Endothelial cell of umbilical vein (primary cell): ENCODE measurements around the gene KRTAP2-3. TPM values are rescaled to one million over a fixed set of nuclear protein-coding genes. Genes with fewer than 3 reads are reported as not detected.
"Not testable (repeated sequence)": the region's sequence is repeated elsewhere in the genome, so short reads cannot be mapped to it uniquely, and the experiment has no call there.

Experiments used
- BruUV-seq: library from RNA; stranded (reverse); fragments of 400-500 nt; replicated peaks from 2 replicates; lab custom pipeline; 2021; lab: Mats Ljungman, UMichigan
- CTCF ChIA-PET: fragments of 300-600, 350-600 bp; sonication (Branson Sonifier 250); formaldehyde crosslinking; loops from one replicate; lab custom pipeline; 2021; ENCODE audit warnings: antibody characterized with exemption, inconsistent platforms; lab: Charles Lee
- POLR2A ChIA-PET: fragments of 300-600, 350-600 bp; sonication (Branson Sonifier 250); formaldehyde crosslinking; loops from one replicate; lab custom pipeline; 2021; ENCODE audit warnings: antibody characterized with exemption, inconsistent platforms; lab: Charles Lee
- DNase-seq: peaks from one replicate; pipeline ENCODE4 v3.0.0-alpha.2; 2011; ENCODE audit warnings: low read depth, low spot score
- FAIRE-seq: peaks from 2 replicates; lab custom pipeline; 2011; peaks lifted over from hg19 to GRCh38; lab: Jason Lieb, UNC
- H2AFZ ChIP-seq: 2 replicates; pipeline ENCODE4 v1.6.0; 2012; ENCODE audit warnings: low read depth, low read length, control low read depth, inconsistent platforms
- H3K27ac ChIP-seq: 2 replicates; pipeline ENCODE4 v1.5.1; 2011; ENCODE audit warnings: low read depth, mild to moderate bottlenecking, control low read depth, low read length, moderate library complexity; ENCODE audit not compliant: insufficient read depth
- H3K27me3 ChIP-seq, 2 experiments: 2 replicates each; pipeline versions ENCODE4 v1.6.0 to v1.6.1; 2011; ENCODE audit warnings: low read length in 2 of 2, mixed read lengths in 1 of 2; ENCODE audit not compliant: control insufficient read depth in 2 of 2, insufficient read depth in 2 of 2
- H3K36me3 ChIP-seq, 2 experiments: 2 replicates in 1 of 2; 3 replicates in 1 of 2; pipeline ENCODE4 v1.5.1; 2011; ENCODE audit warnings: low read length in 2 of 2, mild to moderate bottlenecking in 1 of 2, moderate library complexity in 1 of 2; ENCODE audit not compliant: control insufficient read depth in 2 of 2, insufficient read depth in 2 of 2; ENCODE audit errors: extremely low read depth in 1 of 2
- H3K4me1 ChIP-seq: 3 replicates; pipeline ENCODE4 v1.5.1; 2011; ENCODE audit warnings: mild to moderate bottlenecking, low read length; ENCODE audit not compliant: control insufficient read depth, insufficient read depth; ENCODE audit errors: extremely low read depth
- H3K4me2 ChIP-seq: 2 replicates; pipeline ENCODE4 v1.6.1; 2011; ENCODE audit warnings: low read length, control low read depth, mixed read lengths; ENCODE audit not compliant: insufficient read depth
- H3K4me3 ChIP-seq, 3 experiments: fragments of 200-600 bp in 1 of 3; sonication (generic), shearing (Covaris generic) in 1 of 3; replicated peaks in 1 of 3; 2 replicates each; pipeline ENCODE4 v1.5.1; 2011 to 2016; ENCODE audit warnings: control low read depth in 3 of 3, low read length in 3 of 3, mild to moderate bottlenecking in 2 of 3, inconsistent platforms in 1 of 3, low read depth in 1 of 3, moderate library complexity in 1 of 3; ENCODE audit not compliant: insufficient read depth in 1 of 3
- H3K79me2 ChIP-seq: 2 replicates; pipeline ENCODE4 v1.6.0; 2012; ENCODE audit warnings: low read length, inconsistent platforms; ENCODE audit not compliant: control insufficient read depth, insufficient read depth
- H3K9ac ChIP-seq: replicated peaks from 2 replicates; pipeline ENCODE3; 2011; ENCODE audit warnings: low read length, control low read depth; ENCODE audit not compliant: insufficient read depth; ENCODE audit errors: extremely low read depth
- H3K9me1 ChIP-seq: replicated peaks from 3 replicates; pipeline ENCODE4 v1.6.0; 2011; ENCODE audit warnings: mild to moderate bottlenecking, low read length; ENCODE audit not compliant: control insufficient read depth, insufficient read depth; ENCODE audit errors: extremely low read depth
- H3K9me3 ChIP-seq: replicated peaks from 2 replicates; pipeline ENCODE4 v1.5.1; 2012; ENCODE audit warnings: low read length, inconsistent platforms; ENCODE audit not compliant: control insufficient read depth, insufficient read depth
- H4K20me1 ChIP-seq: replicated peaks from 2 replicates; pipeline ENCODE3; 2011; ENCODE audit warnings: mild to moderate bottlenecking, low read length; ENCODE audit not compliant: control insufficient read depth, insufficient read depth; ENCODE audit errors: extremely low read depth
- EZH2 ChIP-seq: IDR thresholded peaks from 2 replicates; pipeline ENCODE4 v1.6.1; 2012; ENCODE audit warnings: borderline replicate concordance, low read depth, mild to moderate bottlenecking, moderate library complexity, low read length, inconsistent platforms; ENCODE audit not compliant: severe bottlenecking
- FOS ChIP-seq: IDR thresholded peaks from 2 replicates; pipeline ENCODE4 v1.6.1; 2011; ENCODE audit warnings: mild to moderate bottlenecking, low read length, moderate library complexity, borderline replicate concordance; ENCODE audit not compliant: insufficient read depth
- GATA2 ChIP-seq: IDR thresholded peaks from 2 replicates; pipeline ENCODE4 v1.7.0; 2011; ENCODE audit warnings: low read depth, mild to moderate bottlenecking, moderate library complexity, mixed read lengths, low read length; ENCODE audit not compliant: insufficient read length, insufficient read depth
- JUN ChIP-seq: IDR thresholded peaks from 2 replicates; pipeline ENCODE4 v1.6.1; 2011; ENCODE audit warnings: borderline replicate concordance, low read depth; ENCODE audit not compliant: insufficient read length, insufficient read depth
- MAX ChIP-seq: IDR thresholded peaks from 2 replicates; pipeline ENCODE4 v1.6.1; 2011; ENCODE audit not compliant: insufficient read depth, insufficient read length
- MYC ChIP-seq: IDR thresholded peaks from one replicate; pipeline ENCODE4 v1.6.1; 2011; ENCODE audit warnings: mild to moderate bottlenecking, low read depth, low read length
- POLR2A ChIP-seq: IDR thresholded peaks from 2 replicates; pipeline ENCODE4 v1.6.1; 2012; ENCODE audit warnings: low read depth, mild to moderate bottlenecking, control low read depth, low read length
- POLR2AphosphoS5 ChIP-seq: IDR thresholded peaks from 2 replicates; pipeline ENCODE4 v1.6.1; 2012; ENCODE audit warnings: low read depth, mild to moderate bottlenecking, control low read depth, low read length, moderate library complexity; ENCODE audit not compliant: insufficient read depth
- dilution Hi-C: fragments of 300-500 bp; cut with MboI; formaldehyde crosslinking; loops from one replicate; pipeline ENCODE4 v1.15.0; 2019; ENCODE audit warnings: low sequenced_read_pairs; ENCODE audit not compliant: extremely low pct_ligation_motif_present
- intact Hi-C: fragments of 100-400 bp; cut with micrococcal nuclease; formaldehyde crosslinking; loops from one replicate; pipeline ENCODE4 v1.10.0; 2022
- polyA plus RNA-seq, 4 experiments: library from polyadenylated mRNA; depleted of rRNA in 3 of 4; stranded (reverse) in 3 of 4; unstranded in 1 of 4; fragments of >200 nt; gene quantifications; 2 replicates each; pipeline versions ENCODE4 v1.2.1 to v1.2.3, GENCODE V29; 2011 to 2012; ENCODE audit warnings: missing spikeins in 1 of 4
- total RNA-seq: library from RNA; stranded (reverse); gene quantifications from 2 replicates; pipeline ENCODE4 v1.2.3, GENCODE V29; 2021
- TF ChIP-seq, protein P1 (sequence below), 2 donors: IDR thresholded peaks; 1 replicate in 1 of 2; 2 replicates in 1 of 2; pipeline ENCODE4 v1.5.1; 2011; ENCODE audit warnings: low read length in 2 of 2, mild to moderate bottlenecking in 2 of 2, moderate library complexity in 2 of 2, control low read depth in 1 of 2, inconsistent platforms in 1 of 2, low read depth in 1 of 2; ENCODE audit not compliant: insufficient read depth in 1 of 2; ENCODE audit errors: extremely low read depth in 1 of 2

The KRTAP2-3 gene
- total and polyA plus RNA-seq, 2 donors (not counting 3 experiments of a cell fraction or from before 2014, with no cell fraction given) = not detected

DNA sequence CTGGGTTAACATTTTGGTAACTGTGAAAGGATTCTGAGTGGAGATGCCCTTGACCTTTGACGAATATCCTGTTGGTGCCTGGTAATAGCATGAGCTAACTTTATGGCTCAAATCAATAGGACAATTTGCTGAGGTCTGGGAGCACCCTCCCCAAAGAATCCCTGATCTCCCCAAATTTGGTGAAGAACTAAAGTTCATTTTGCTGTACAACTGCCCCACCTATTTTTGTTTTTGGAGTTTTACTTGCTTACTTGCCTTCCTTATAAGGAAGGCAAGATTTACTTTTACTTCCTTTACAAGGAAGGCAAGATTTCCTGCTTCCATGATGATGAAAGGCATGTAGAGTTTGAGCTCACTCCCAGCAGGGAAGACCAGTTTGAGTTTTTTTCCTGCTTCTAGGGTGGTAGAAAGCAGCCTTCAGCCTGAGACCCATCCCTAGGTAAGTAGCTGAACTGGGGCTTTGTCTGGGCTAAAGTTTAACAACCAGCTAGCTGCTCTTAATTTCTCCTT is 48.1 kb upstream of the KRTAP2-3 start:
- Histone ChIP-seq H3K36me3 (no peaks in the 10 kb centered on the region), H2AFZ (no peak overlapping the region)
- POLR2A ChIA-PET = no interaction called here

GRCh38 chr17:41105347-41105746 is 45.4 kb upstream of the KRTAP2-3 start, which contains the start of gene KRTAP4-9:
Gene KRTAP4-9, plus strand, starts transcription at chr17:41105389. Its CDS starts 0 bp downstream, at chr17:41105389.
- DNase-seq, H4K20me1 ChIP-seq, H3K27ac ChIP-seq, H3K4me3 ChIP-seq, CTCF ChIA-PET, H3K9me3 ChIP-seq, BruUV-seq, H3K4me2 ChIP-seq, H3K9ac ChIP-seq, H2AFZ ChIP-seq, H3K9me1 ChIP-seq, H3K36me3 ChIP-seq, H3K4me1 ChIP-seq, FAIRE-seq, POLR2A ChIA-PET, dilution Hi-C loops, H3K27me3 ChIP-seq, H3K79me2 ChIP-seq, intact Hi-C loops: not testable (repeated sequence)

More for the DNA sequence above, 48.1 kb upstream of the KRTAP2-3 start:
- Histone ChIP-seq H3K27ac (no peak overlapping the region), H3K4me2 (no peak overlapping the region), H3K79me2 (no peaks in the 10 kb centered on the region), H3K9me3 (no peaks in the 10 kb centered on the region), H3K27me3 (peaks cover 0 to 2% of the 10 kb centered on the region in 2 experiments), H3K9ac (no peak overlapping the region), H3K4me3 (no peak overlapping the region), H3K4me1 (no peaks in the 10 kb centered on the region), H4K20me1 (no peaks in the 10 kb centered on the region), H3K9me1 (no peaks in the 10 kb centered on the region)
- CTCF ChIA-PET = interaction anchor here (1.6 kb wide), 1 partner anchor 49 kb away, joined by 3 read pairs; the partner anchor contains the start of gene KRTAP2-3
- intact Hi-C loops = no loop called here
- dilution Hi-C loops = no loop called here
- DNase-seq = no peak
- no peak for FAIRE-seq
- no peak for TF ChIP-seq EZH2
- no peak for TF ChIP-seq MYC
- TF ChIP-seq POLR2A = no peak
- TF ChIP-seq FOS = no peak
- TF ChIP-seq, protein P1, sequence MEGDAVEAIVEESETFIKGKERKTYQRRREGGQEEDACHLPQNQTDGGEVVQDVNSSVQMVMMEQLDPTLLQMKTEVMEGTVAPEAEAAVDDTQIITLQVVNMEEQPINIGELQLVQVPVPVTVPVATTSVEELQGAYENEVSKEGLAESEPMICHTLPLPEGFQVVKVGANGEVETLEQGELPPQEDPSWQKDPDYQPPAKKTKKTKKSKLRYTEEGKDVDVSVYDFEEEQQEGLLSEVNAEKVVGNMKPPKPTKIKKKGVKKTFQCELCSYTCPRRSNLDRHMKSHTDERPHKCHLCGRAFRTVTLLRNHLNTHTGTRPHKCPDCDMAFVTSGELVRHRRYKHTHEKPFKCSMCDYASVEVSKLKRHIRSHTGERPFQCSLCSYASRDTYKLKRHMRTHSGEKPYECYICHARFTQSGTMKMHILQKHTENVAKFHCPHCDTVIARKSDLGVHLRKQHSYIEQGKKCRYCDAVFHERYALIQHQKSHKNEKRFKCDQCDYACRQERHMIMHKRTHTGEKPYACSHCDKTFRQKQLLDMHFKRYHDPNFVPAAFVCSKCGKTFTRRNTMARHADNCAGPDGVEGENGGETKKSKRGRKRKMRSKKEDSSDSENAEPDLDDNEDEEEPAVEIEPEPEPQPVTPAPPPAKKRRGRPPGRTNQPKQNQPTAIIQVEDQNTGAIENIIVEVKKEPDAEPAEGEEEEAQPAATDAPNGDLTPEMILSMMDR (IDR thresholded peaks at IDR 0.05; ENCODE audit: extremely low read depth in 1 of 2, insufficient read depth in 1 of 2, low read depth in 1 of 2, low read length in 2 of 2) = no peak
- TF ChIP-seq MAX = no peak
- TF ChIP-seq JUN = no peak
- no peak for TF ChIP-seq GATA2
- TF ChIP-seq POLR2AphosphoS5 = no peak
- no TSS peak for BruUV-seq
